H1 (cell line): ENCODE results near the gene TMPRSS3. TPM values are rescaled to one million over a fixed set of nuclear protein-coding genes. Genes with fewer than 3 reads are reported as not detected.

ENCODE experiments used
- CTCF ChIA-PET: fragments of 300-600 bp; sonication (Branson Sonifier 250); formaldehyde crosslinking; loops from one replicate; lab custom pipeline; 2021; ENCODE audit not compliant: partially characterized antibody; lab: Charles Lee
- POLR2A ChIA-PET: fragments of 300-600 bp; sonication (Branson Sonifier 250); formaldehyde crosslinking; loops from one replicate; lab custom pipeline; 2021; ENCODE audit warnings: inconsistent platforms; ENCODE audit not compliant: partially characterized antibody; lab: Charles Lee
- DNase-seq, 2 experiments: peaks; one replicate each; pipeline versions ENCODE4 v3.0.0 to v3.0.0-alpha.2; 2010 to 2022; ENCODE audit warnings: low spot score in 2 of 2, low read depth in 1 of 2, mixed read lengths in 1 of 2
- FAIRE-seq: peaks from 2 replicates; lab custom pipeline; 2011; peaks lifted over from hg19 to GRCh38; lab: Jason Lieb, UNC
- H2AFZ ChIP-seq: 2 replicates; pipeline ENCODE4 v1.8.1; 2012; ENCODE audit warnings: low read length, inconsistent platforms
- H2AK5ac ChIP-seq: 2 replicates; pipeline ENCODE4 v1.6.1; 2013; ENCODE audit warnings: low read depth, low read length
- H2BK120ac ChIP-seq: replicated peaks from 2 replicates; pipeline ENCODE3; 2013; ENCODE audit warnings: low read depth, low read length, inconsistent platforms
- H2BK12ac ChIP-seq: 2 replicates; pipeline ENCODE4 v1.6.1; 2013; ENCODE audit warnings: low read depth, low read length
- H2BK15ac ChIP-seq: 2 replicates; pipeline ENCODE4 v1.6.1; 2013; ENCODE audit warnings: low read length
- H2BK20ac ChIP-seq: 2 replicates; pipeline ENCODE4 v1.6.1; 2013; ENCODE audit warnings: low read length
- H2BK5ac ChIP-seq: 2 replicates; pipeline ENCODE4 v1.6.1; 2013; ENCODE audit warnings: low read depth, low read length
- H3K14ac ChIP-seq: 2 replicates; pipeline ENCODE4 v1.6.1; 2013; ENCODE audit warnings: inconsistent platforms; ENCODE audit not compliant: insufficient read length
- H3K18ac ChIP-seq: 2 replicates; pipeline ENCODE4 v1.6.1; 2013; ENCODE audit warnings: low read length; ENCODE audit errors: extremely low read depth
- H3K23ac ChIP-seq: 2 replicates; pipeline ENCODE4 v1.6.1; 2013; ENCODE audit warnings: inconsistent platforms; ENCODE audit not compliant: insufficient read length
- H3K23me2 ChIP-seq: 2 replicates; pipeline ENCODE4 v1.6.1; 2013; ENCODE audit warnings: low read depth, low read length
- H3K27ac ChIP-seq: 2 replicates; pipeline ENCODE4 v1.6.1; 2011; ENCODE audit warnings: low read depth, low read length, inconsistent platforms
- H3K27me3 ChIP-seq, 4 experiments: replicated peaks in 1 of 4; 1 replicate in 1 of 4; 2 replicates in 3 of 4; pipeline versions ENCODE4 v1.6.1 to v1.8.1; 2011 to 2013; ENCODE audit warnings: low read length in 3 of 4, mild to moderate bottlenecking in 3 of 4, inconsistent platforms in 2 of 4, mixed read lengths in 2 of 4, moderate library complexity in 1 of 4; ENCODE audit not compliant: control insufficient read depth in 3 of 4, insufficient read depth in 3 of 4; ENCODE audit errors: extremely low read depth in 1 of 4
- H3K36me3 ChIP-seq, 4 experiments: 2 replicates each; pipeline versions ENCODE4 v1.6.1 to v1.8.1; 2011 to 2013; ENCODE audit warnings: mild to moderate bottlenecking in 4 of 4, low read length in 3 of 4, moderate library complexity in 2 of 4, control low read depth in 1 of 4, inconsistent platforms in 1 of 4; ENCODE audit not compliant: insufficient read depth in 4 of 4, control insufficient read depth in 2 of 4
- H3K4ac ChIP-seq: replicated peaks from 2 replicates; pipeline ENCODE3; 2013; ENCODE audit warnings: low read length, low read depth, mixed read lengths, inconsistent platforms; ENCODE audit not compliant: insufficient read length
- H3K4me1 ChIP-seq, 4 experiments: replicated peaks in 1 of 4; 1 replicate in 1 of 4; 2 replicates in 3 of 4; pipeline versions ENCODE4 v1.6.1 to v1.8.1; 2011 to 2013; ENCODE audit warnings: low read length in 3 of 4, inconsistent platforms in 2 of 4, mixed read lengths in 1 of 4; ENCODE audit not compliant: insufficient read depth in 4 of 4, control insufficient read depth in 3 of 4
- H3K4me2 ChIP-seq, 2 experiments: 2 replicates each; pipeline versions ENCODE4 v1.6.1 to v1.8.1; 2011 to 2013; ENCODE audit warnings: low read depth in 2 of 2, low read length in 2 of 2, control low read depth in 1 of 2, inconsistent platforms in 1 of 2, mild to moderate bottlenecking in 1 of 2; ENCODE audit not compliant: insufficient read depth in 1 of 2
- H3K4me3 ChIP-seq, 4 experiments: fragments of 200-600, 300-600 bp in 1 of 4; sonication (generic), shearing (Covaris generic), sonication (Bioruptor Twin) in 1 of 4; 2 replicates each; pipeline versions ENCODE4 v1.5.1 to v1.8.1; 2011 to 2016; ENCODE audit warnings: low read length in 4 of 4, low read depth in 3 of 4, control low read depth in 2 of 4, inconsistent platforms in 2 of 4, mild to moderate bottlenecking in 2 of 4, mixed read lengths in 1 of 4, moderate library complexity in 1 of 4; ENCODE audit not compliant: insufficient read depth in 2 of 4; ENCODE audit errors: extremely low read depth in 1 of 4
- H3K56ac ChIP-seq: replicated peaks from 2 replicates; pipeline ENCODE3; 2013; ENCODE audit warnings: low read depth, mild to moderate bottlenecking, mixed read lengths, low read length, inconsistent platforms; ENCODE audit not compliant: insufficient read length
- H3K79me1 ChIP-seq: 2 replicates; pipeline ENCODE4 v1.6.1; 2013; ENCODE audit warnings: low read depth, low read length, control low read depth
- H3K79me2 ChIP-seq, 2 experiments: 2 replicates each; pipeline versions ENCODE4 v1.6.1 to v1.8.1; 2012 to 2013; ENCODE audit warnings: low read length in 2 of 2, mild to moderate bottlenecking in 2 of 2, inconsistent platforms in 1 of 2; ENCODE audit not compliant: insufficient read depth in 2 of 2, control insufficient read depth in 1 of 2
- H3K9ac ChIP-seq, 4 experiments: replicated peaks in 1 of 4; 1 replicate in 1 of 4; 2 replicates in 3 of 4; pipeline versions ENCODE4 v1.6.1 to v1.8.1; 2011 to 2013; ENCODE audit warnings: low read depth in 3 of 4, low read length in 3 of 4, control low read depth in 2 of 4, mild to moderate bottlenecking in 2 of 4, moderate library complexity in 2 of 4, inconsistent platforms in 1 of 4; ENCODE audit errors: extremely low read depth in 1 of 4
- H3K9me3 ChIP-seq, 2 experiments: 2 replicates each; pipeline versions ENCODE4 v1.6.1 to v1.8.1; 2012 to 2013; ENCODE audit warnings: mild to moderate bottlenecking in 2 of 2, moderate library complexity in 2 of 2, control low read depth in 1 of 2, inconsistent platforms in 1 of 2, low read depth in 1 of 2, low read length in 1 of 2, mixed read lengths in 1 of 2; ENCODE audit not compliant: insufficient read depth in 2 of 2
- H4K20me1 ChIP-seq, 2 experiments: replicated peaks in 1 of 2; 2 replicates each; pipeline versions ENCODE3 to v1.8.1; 2011 to 2013; ENCODE audit warnings: inconsistent platforms in 2 of 2, low read length in 2 of 2, mild to moderate bottlenecking in 1 of 2; ENCODE audit not compliant: insufficient read depth in 2 of 2, control insufficient read depth in 1 of 2
- H4K5ac ChIP-seq: 2 replicates; pipeline ENCODE4 v1.6.1; 2013; ENCODE audit warnings: low read length, low read depth, mixed read lengths, inconsistent platforms; ENCODE audit not compliant: insufficient read length
- H4K8ac ChIP-seq: 2 replicates; pipeline ENCODE4 v1.8.0; 2013; ENCODE audit warnings: mild to moderate bottlenecking, moderate library complexity, low read length, inconsistent platforms; ENCODE audit not compliant: insufficient read depth; ENCODE audit errors: extremely low read depth
- H4K91ac ChIP-seq: replicated peaks from 2 replicates; pipeline ENCODE3; 2013; ENCODE audit warnings: low read length, mixed read lengths, inconsistent platforms; ENCODE audit not compliant: insufficient read length
- CTCF ChIP-seq, 3 experiments: IDR thresholded peaks; 1 replicate in 2 of 3; 2 replicates in 1 of 3; pipeline versions ENCODE4 v1.5.1 to v1.6.1; 2011; ENCODE audit warnings: low read length in 3 of 3, mild to moderate bottlenecking in 3 of 3, inconsistent platforms in 2 of 3, low read depth in 1 of 3, moderate library complexity in 1 of 3; ENCODE audit not compliant: insufficient read depth in 1 of 3; ENCODE audit errors: control extremely low read depth in 1 of 3
- KDM5A ChIP-seq: fragments of 200-600 bp; IDR thresholded peaks from 2 replicates; pipeline ENCODE4 v1.7.1; 2012; ENCODE audit warnings: mild to moderate bottlenecking, low read length, inconsistent platforms, mixed read lengths
- RAD21 ChIP-seq, 2 experiments: IDR thresholded peaks in 1 of 2; conservative IDR thresholded peaks in 1 of 2; 2 replicates each; pipeline ENCODE4 v1.6.1; 2011; ENCODE audit warnings: low read depth in 2 of 2, low read length in 2 of 2, improper control_type of control experiment in 1 of 2, inconsistent platforms in 1 of 2, mild to moderate bottlenecking in 1 of 2, moderate library complexity in 1 of 2
- YY1 ChIP-seq: IDR thresholded peaks from 2 replicates; pipeline ENCODE4 v1.6.1; 2011; ENCODE audit warnings: low read depth, mild to moderate bottlenecking, low read length
- ZNF274 ChIP-seq: IDR thresholded peaks from 2 replicates; pipeline ENCODE4 v1.7.0; 2012; ENCODE audit warnings: low read length, borderline replicate concordance; ENCODE audit errors: extremely low read depth
- WGBS, 2 experiments: shearing (Covaris generic) in 1 of 2; methylation state at CpG; one replicate each; pipeline versions ENCODE4 v1.1.6 to v1.1.7; 2013 to 2015; ENCODE audit warnings: low lambda C conversion rate in 2 of 2, mixed read lengths in 2 of 2, inconsistent platforms in 1 of 2, low coverage in 1 of 2, missing lambda C conversion rate in 1 of 2; ENCODE audit not compliant: insufficient replicate concordance in 2 of 2, insufficient coverage in 1 of 2, insufficient read length in 1 of 2; ENCODE audit errors: extremely low coverage in 1 of 2, missing lambda C conversion rate in 1 of 2; 5-methylcytosine and 5-hydroxymethylcytosine counted together
- polyA plus RNA-seq, 7 experiments: library from polyadenylated mRNA; depleted of rRNA in 3 of 7; stranded (reverse) in 5 of 7; unstranded in 2 of 7; fragments of >200 nt in 5 of 7; fragments of 200-250 nt in 2 of 7; gene quantifications; 1 replicate in 5 of 7; 2 replicates in 1 of 7; 4 replicates in 1 of 7; pipeline versions ENCODE4 v1.2.1 to v1.2.3, GENCODE V29; 2011 to 2013; ENCODE audit warnings: missing spikeins in 2 of 7, mixed read lengths in 2 of 7
- total RNA-seq: library from RNA; stranded (reverse); fragmentation: NEBNext Ultra II Directional; extraction: Animal tissue kit (Norgen Biotek cat#: 25700); gene quantifications from 2 replicates; pipeline ENCODE4 v1.2.1, GENCODE V29; 2021
- TF ChIP-seq, protein P1 (sequence below): IDR thresholded peaks from 2 replicates; pipeline ENCODE4 v1.6.1; 2012; ENCODE audit warnings: inconsistent platforms
- TF ChIP-seq, protein P2 (sequence below): IDR thresholded peaks from 2 replicates; pipeline ENCODE4 v1.6.1; 2012; ENCODE audit warnings: inconsistent platforms

Gene TMPRSS3
- total and polyA plus RNA-seq, 2 of the 8 experiments (the other 6 are each of a cell fraction or from before 2014, with no cell fraction given) = 0.38 TPM; not detected in 1

- H4K8ac ChIP-seq = no peak overlapping the region; the same call in 1 of the 2 replicates
- H4K91ac ChIP-seq = no peak overlapping the region
- no peaks in the 10 kb centered on the region for H3K23me2 ChIP-seq
- H3K4me2 ChIP-seq = no peak overlapping the region
- H3K4me3 ChIP-seq = no peak overlapping the region
- H2BK120ac ChIP-seq = no peak overlapping the region
- TF ChIP-seq KDM5A = no peak
- TF ChIP-seq YY1 = peak; percentile 81
- peak; percentile 78 to 84 for TF ChIP-seq RAD21 (IDR thresholded peaks at IDR 0.05 in 1 of 2, conservative IDR thresholded peaks at IDR 0.05 in 1 of 2; ENCODE audit: low read depth in 2 of 2, low read length in 2 of 2)
- TF ChIP-seq, protein P1, sequence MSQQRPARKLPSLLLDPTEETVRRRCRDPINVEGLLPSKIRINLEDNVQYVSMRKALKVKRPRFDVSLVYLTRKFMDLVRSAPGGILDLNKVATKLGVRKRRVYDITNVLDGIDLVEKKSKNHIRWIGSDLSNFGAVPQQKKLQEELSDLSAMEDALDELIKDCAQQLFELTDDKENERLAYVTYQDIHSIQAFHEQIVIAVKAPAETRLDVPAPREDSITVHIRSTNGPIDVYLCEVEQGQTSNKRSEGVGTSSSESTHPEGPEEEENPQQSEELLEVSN = peak; percentile 26; the same call in 1 of the 2 replicates
- peak; percentile 73 to 99 (median 87) for TF ChIP-seq CTCF (IDR thresholded peaks at IDR 0.05; ENCODE audit: control extremely low read depth in 1 of 3, insufficient read depth in 1 of 3, low read depth in 1 of 3, low read length in 3 of 3)
- TF ChIP-seq, protein P2, sequence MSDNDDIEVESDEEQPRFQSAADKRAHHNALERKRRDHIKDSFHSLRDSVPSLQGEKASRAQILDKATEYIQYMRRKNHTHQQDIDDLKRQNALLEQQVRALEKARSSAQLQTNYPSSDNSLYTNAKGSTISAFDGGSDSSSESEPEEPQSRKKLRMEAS = peak; percentile 60; the same call in 1 of the 2 replicates
- TF ChIP-seq ZNF274 = no peak
- H3K14ac ChIP-seq = no peak overlapping the region
- H3K18ac ChIP-seq = no peak overlapping the region
- H3K23ac ChIP-seq = no peak overlapping the region
- no peak overlapping the region for H2AFZ ChIP-seq
- H2BK15ac ChIP-seq = no peak overlapping the region
- no peak overlapping the region for H3K4ac ChIP-seq
- H3K79me1 ChIP-seq = no peaks in the 10 kb centered on the region; the same call in 1 of the 2 replicates
- H3K27ac ChIP-seq = no peak overlapping the region
- no peaks in the 10 kb centered on the region for H3K79me2 ChIP-seq
- H3K36me3 ChIP-seq = no peaks in the 10 kb centered on the region
- no peak overlapping the region for H2AK5ac ChIP-seq
- H3K9ac ChIP-seq = no peak overlapping the region
- H2BK20ac ChIP-seq = no peak overlapping the region
- H2BK12ac ChIP-seq = no peak overlapping the region
- H3K4me1 ChIP-seq = no peaks in the 10 kb centered on the region
- WGBS, 2 experiments = 79% methylated on average over 1 of the region's 1 CpG; no CpG with 5 or more reads in 1 of the 2 experiments
- no peak for FAIRE-seq
- CTCF ChIA-PET = interaction anchor here (0.6 to 3.0 kb wide), 29 partner anchors 8 to 342 kb away, joined by 3 to 29 read pairs (median 4); partner anchors contain the start of genes TFF1, TFF3 and UBASH3A
- peaks cover 0 to 3% of the 10 kb centered on the region in 2 experiments for H4K20me1 ChIP-seq
- no peak overlapping the region for H3K56ac ChIP-seq
- POLR2A ChIA-PET = interaction anchor here (0.5 kb wide), 1 partner anchor 31 kb away, joined by 4 read pairs; no protein-coding TSS in a partner anchor
- no peaks in the 10 kb centered on the region for H3K9me3 ChIP-seq
- H4K5ac ChIP-seq = no peak overlapping the region
- no peaks in the 10 kb centered on the region; a peak in 1 of 7 replicates for H3K27me3 ChIP-seq
- no peak for DNase-seq
- H2BK5ac ChIP-seq = no peak overlapping the region
Observed at GRCh38 chr21:42381347-42381984, 14.4 kb downstream of the TMPRSS3 start.
